ENCODE results near the gene CEP126.
A peak's percentile ranks its signal among the peaks of the same experiment; 100 is the strongest.

CEP126 gene

GRCh38 chr11:102006835-102007566 lies 92.2 kb downstream of the CEP126 start:
- TF ChIP-seq, protein P1, sequence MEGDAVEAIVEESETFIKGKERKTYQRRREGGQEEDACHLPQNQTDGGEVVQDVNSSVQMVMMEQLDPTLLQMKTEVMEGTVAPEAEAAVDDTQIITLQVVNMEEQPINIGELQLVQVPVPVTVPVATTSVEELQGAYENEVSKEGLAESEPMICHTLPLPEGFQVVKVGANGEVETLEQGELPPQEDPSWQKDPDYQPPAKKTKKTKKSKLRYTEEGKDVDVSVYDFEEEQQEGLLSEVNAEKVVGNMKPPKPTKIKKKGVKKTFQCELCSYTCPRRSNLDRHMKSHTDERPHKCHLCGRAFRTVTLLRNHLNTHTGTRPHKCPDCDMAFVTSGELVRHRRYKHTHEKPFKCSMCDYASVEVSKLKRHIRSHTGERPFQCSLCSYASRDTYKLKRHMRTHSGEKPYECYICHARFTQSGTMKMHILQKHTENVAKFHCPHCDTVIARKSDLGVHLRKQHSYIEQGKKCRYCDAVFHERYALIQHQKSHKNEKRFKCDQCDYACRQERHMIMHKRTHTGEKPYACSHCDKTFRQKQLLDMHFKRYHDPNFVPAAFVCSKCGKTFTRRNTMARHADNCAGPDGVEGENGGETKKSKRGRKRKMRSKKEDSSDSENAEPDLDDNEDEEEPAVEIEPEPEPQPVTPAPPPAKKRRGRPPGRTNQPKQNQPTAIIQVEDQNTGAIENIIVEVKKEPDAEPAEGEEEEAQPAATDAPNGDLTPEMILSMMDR (IDR thresholded peaks at IDR 0.05): no peak
- Histone ChIP-seq H3K4me3 (ENCODE audit: low read depth, low read length) (no peak overlapping the region), H3K27ac (no peak overlapping the region), H3K36me3 (ENCODE audit: control insufficient read depth, insufficient read depth, low read length) (no peaks in the 10 kb centered on the region), H2AFZ (no peak overlapping the region), H3K4me2 (ENCODE audit: low read length) (no peak overlapping the region), H3K9me3 (ENCODE audit: control insufficient read depth, low read length) (no peaks in the 10 kb centered on the region), H3K79me2 (no peaks in the 10 kb centered on the region), H3K4me1 (no peaks in the 10 kb centered on the region), H3K9ac (no peak overlapping the region), H3K27me3 (ENCODE audit: control insufficient read depth, insufficient read depth, low read length) (no peaks in the 10 kb centered on the region)

GRCh38 chr11:102007567-102008437 lies 93.0 kb downstream of the CEP126 start:
- H3K4me3 ChIP-seq (ENCODE audit: low read depth, low read length): no peak overlapping the region
- no peak overlapping the region for H3K4me2 ChIP-seq (ENCODE audit: low read length)
- no peaks in the 10 kb centered on the region for H3K79me2 ChIP-seq
- no peak overlapping the region for H3K27ac ChIP-seq
- H3K4me1 ChIP-seq: no peaks in the 10 kb centered on the region
- H3K27me3 ChIP-seq (ENCODE audit: control insufficient read depth, insufficient read depth, low read length): no peaks in the 10 kb centered on the region
- no peaks in the 10 kb centered on the region for H3K36me3 ChIP-seq (ENCODE audit: control insufficient read depth, insufficient read depth, low read length)
- no peaks in the 10 kb centered on the region for H3K9me3 ChIP-seq (ENCODE audit: control insufficient read depth, low read length)
- no peak overlapping the region for H2AFZ ChIP-seq
- TF ChIP-seq, protein P1 (IDR thresholded peaks at IDR 0.05): peak; percentile 35
- no peak overlapping the region for H3K9ac ChIP-seq

GRCh38 chr11:102010776-102011494 lies 96.1 kb downstream of the CEP126 start:
- no peak overlapping the region for H3K4me3 ChIP-seq (ENCODE audit: low read depth, low read length)
- no peaks in the 10 kb centered on the region for H3K79me2 ChIP-seq
- TF ChIP-seq, protein P1 (IDR thresholded peaks at IDR 0.05): no peak
- H2AFZ ChIP-seq: no peak overlapping the region
- H3K27ac ChIP-seq: no peak overlapping the region
- no peaks in the 10 kb centered on the region for H3K27me3 ChIP-seq (ENCODE audit: control insufficient read depth, insufficient read depth, low read length)
- H3K36me3 ChIP-seq (ENCODE audit: control insufficient read depth, insufficient read depth, low read length): no peaks in the 10 kb centered on the region
- H3K4me2 ChIP-seq (ENCODE audit: low read length): no peak overlapping the region
- no peaks in the 10 kb centered on the region for H3K4me1 ChIP-seq
- H3K9ac ChIP-seq: no peak overlapping the region
- H3K9me3 ChIP-seq (ENCODE audit: control insufficient read depth, low read length): no peaks in the 10 kb centered on the region

- no peaks in the 10 kb centered on the region for H3K9me3 ChIP-seq (ENCODE audit: control insufficient read depth, low read length)
- H3K4me3 ChIP-seq (ENCODE audit: low read depth, low read length): no peak overlapping the region
- no peak overlapping the region for H3K27ac ChIP-seq
- no peaks in the 10 kb centered on the region for H3K4me1 ChIP-seq
- H3K79me2 ChIP-seq: no peaks in the 10 kb centered on the region
- H2AFZ ChIP-seq: no peak overlapping the region
- no peaks in the 10 kb centered on the region for H3K27me3 ChIP-seq (ENCODE audit: control insufficient read depth, insufficient read depth, low read length)
- no peak overlapping the region for H3K9ac ChIP-seq
- H3K4me2 ChIP-seq (ENCODE audit: low read length): no peak overlapping the region
- TF ChIP-seq, protein P1 (IDR thresholded peaks at IDR 0.05): no peak
- no peaks in the 10 kb centered on the region for H3K36me3 ChIP-seq (ENCODE audit: control insufficient read depth, insufficient read depth, low read length)
Observed at GRCh38 chr11:102012946-102013345, 98.1 kb downstream of the CEP126 start.

Data from parathyroid adenoma (tissue), 2 donors.